AG04450 (cell line): ENCODE results near the gene KLK12. TPM values are rescaled to one million over a fixed set of nuclear protein-coding genes. Genes with fewer than 3 reads are reported as not detected.

ENCODE experiments used
- CTCF ChIA-PET: fragments of 300-600, 350-600 bp; formaldehyde crosslinking; extraction: SDS; loops from one replicate; lab custom pipeline; 2022; ENCODE audit warnings: antibody characterized with exemption, inconsistent platforms; lab: Charles Lee
- POLR2A ChIA-PET: fragments of 350-600 bp; formaldehyde crosslinking; extraction: SDS; loops from one replicate; lab custom pipeline; 2021; ENCODE audit warnings: antibody characterized with exemption, inconsistent platforms; lab: Yijun Ruan, JAX
- DNase-seq: peaks from one replicate; pipeline ENCODE4 v3.0.0-alpha.2; 2011; ENCODE audit warnings: low read depth, low spot score
- H3K27ac ChIP-seq: one replicate; pipeline ENCODE4 v1.5.1; 2012; ENCODE audit warnings: low read depth, low read length, control low read depth
- H3K27me3 ChIP-seq: one replicate; pipeline ENCODE4 v1.6.0; 2012; ENCODE audit warnings: low read length; ENCODE audit not compliant: control insufficient read depth, insufficient read depth
- H3K4me3 ChIP-seq: 2 replicates; pipeline ENCODE4 v1.5.1; 2011; ENCODE audit warnings: mild to moderate bottlenecking, low read depth, low read length, control low read depth
- H3K9me3 ChIP-seq: 2 replicates; pipeline ENCODE4 v1.5.1; 2012; ENCODE audit warnings: low read length; ENCODE audit not compliant: control insufficient read depth, insufficient read depth
- polyA plus RNA-seq: library from polyadenylated mRNA; depleted of rRNA; stranded (reverse); fragments of >200 nt; gene quantifications from 2 replicates; pipeline ENCODE4 v1.2.3, GENCODE V29; 2011
- TF ChIP-seq, protein P1 (sequence below): IDR thresholded peaks from 2 replicates; pipeline ENCODE4 v1.5.1; 2011; ENCODE audit warnings: low read depth, low read length, control low read depth, inconsistent platforms

The KLK12 gene
- polyA plus RNA-seq, 1 experiment, result not detected

DNA sequence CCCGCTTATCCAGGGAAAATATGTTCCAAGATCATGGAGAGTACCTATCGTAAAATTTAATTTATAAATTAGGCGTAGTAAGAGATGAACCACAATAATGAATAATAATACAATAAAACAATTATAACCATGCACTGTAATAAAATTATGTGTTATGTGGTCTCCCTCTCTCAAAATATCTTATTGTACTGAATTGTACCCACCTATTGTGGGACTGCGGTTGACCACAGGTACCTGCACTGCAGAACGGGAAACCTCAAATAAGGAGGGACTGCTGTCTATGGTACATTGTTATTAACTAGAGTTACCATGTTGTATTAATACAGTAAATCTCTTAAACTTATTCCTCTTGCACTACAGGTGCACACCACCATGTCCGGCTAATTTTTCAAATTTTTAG lies 5.3 kb upstream of the KLK12 start:
- POLR2A ChIA-PET, result no interaction called here
- H3K4me3 ChIP-seq, result no peak overlapping the region
- CTCF ChIA-PET, result interaction anchor here (1.6 kb wide), 1 partner anchor 19 kb away, joined by 5 read pairs; no protein-coding TSS in a partner anchor
- no peak overlapping the region for H3K27ac ChIP-seq
- no peaks in the 10 kb centered on the region for H3K27me3 ChIP-seq
- no peak for DNase-seq
- TF ChIP-seq, protein P1, sequence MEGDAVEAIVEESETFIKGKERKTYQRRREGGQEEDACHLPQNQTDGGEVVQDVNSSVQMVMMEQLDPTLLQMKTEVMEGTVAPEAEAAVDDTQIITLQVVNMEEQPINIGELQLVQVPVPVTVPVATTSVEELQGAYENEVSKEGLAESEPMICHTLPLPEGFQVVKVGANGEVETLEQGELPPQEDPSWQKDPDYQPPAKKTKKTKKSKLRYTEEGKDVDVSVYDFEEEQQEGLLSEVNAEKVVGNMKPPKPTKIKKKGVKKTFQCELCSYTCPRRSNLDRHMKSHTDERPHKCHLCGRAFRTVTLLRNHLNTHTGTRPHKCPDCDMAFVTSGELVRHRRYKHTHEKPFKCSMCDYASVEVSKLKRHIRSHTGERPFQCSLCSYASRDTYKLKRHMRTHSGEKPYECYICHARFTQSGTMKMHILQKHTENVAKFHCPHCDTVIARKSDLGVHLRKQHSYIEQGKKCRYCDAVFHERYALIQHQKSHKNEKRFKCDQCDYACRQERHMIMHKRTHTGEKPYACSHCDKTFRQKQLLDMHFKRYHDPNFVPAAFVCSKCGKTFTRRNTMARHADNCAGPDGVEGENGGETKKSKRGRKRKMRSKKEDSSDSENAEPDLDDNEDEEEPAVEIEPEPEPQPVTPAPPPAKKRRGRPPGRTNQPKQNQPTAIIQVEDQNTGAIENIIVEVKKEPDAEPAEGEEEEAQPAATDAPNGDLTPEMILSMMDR, result no peak
- H3K9me3 ChIP-seq, result no peaks in the 10 kb centered on the region

DNA sequence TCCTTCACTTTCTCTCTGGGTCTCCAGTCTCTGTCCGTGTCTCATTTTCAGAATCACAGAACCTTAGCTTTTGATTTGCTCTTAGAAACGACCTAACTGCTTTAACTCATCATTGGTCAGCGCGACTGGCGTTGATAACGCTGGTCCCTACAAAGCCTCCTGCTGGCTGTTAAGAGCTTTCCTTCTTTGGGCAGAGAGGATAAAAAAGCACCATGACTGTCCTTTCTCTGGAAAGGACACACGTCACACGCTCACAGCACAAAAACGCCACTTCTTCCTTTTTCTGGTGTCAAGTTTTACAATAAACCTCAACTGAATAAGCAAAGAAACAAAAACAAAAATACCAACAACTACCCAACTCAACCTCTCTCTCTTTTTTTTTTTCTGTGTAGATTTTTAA lies 1.7 kb upstream of the KLK12 start:
- POLR2A ChIA-PET, result no interaction called here
- Histone ChIP-seq H3K27ac (no peak overlapping the region), H3K9me3 (peaks cover 12% of the 10 kb centered on the region), H3K27me3 (no peaks in the 10 kb centered on the region), H3K4me3 (no peak overlapping the region)
- CTCF ChIA-PET, result no interaction called here
- TF ChIP-seq, protein P1, result no peak
- DNase-seq, result no peak

DNA sequence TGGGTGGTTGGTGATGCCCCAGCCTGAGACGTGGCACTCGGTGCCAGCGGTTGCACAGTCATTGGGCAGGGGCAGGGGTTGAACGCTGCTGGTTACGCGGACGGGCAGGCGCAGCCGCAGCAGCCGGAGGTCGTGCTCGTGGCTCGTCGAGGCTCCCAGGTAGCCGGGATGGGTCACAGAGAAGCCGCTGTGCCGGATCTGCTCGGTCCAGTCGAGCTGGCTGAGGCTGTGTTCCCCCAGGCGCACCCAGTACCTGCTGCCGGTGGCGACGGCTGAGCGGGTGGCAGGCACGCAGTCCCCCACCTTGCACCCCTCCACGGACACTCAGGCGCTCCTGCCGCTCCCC lies 2.9 kb downstream of the KLK12 start:
- Histone ChIP-seq H3K27me3 (no peaks in the 10 kb centered on the region), H3K27ac (no peak overlapping the region), H3K4me3 (no peak overlapping the region), H3K9me3 (peaks cover 16% of the 10 kb centered on the region)
- TF ChIP-seq, protein P1, result no peak
- POLR2A ChIA-PET, result no interaction called here
- CTCF ChIA-PET, result interaction anchor here (1.1 kb wide), 1 partner anchor 11 kb away, joined by 4 read pairs; no protein-coding TSS in a partner anchor
- DNase-seq, result no peak

DNA sequence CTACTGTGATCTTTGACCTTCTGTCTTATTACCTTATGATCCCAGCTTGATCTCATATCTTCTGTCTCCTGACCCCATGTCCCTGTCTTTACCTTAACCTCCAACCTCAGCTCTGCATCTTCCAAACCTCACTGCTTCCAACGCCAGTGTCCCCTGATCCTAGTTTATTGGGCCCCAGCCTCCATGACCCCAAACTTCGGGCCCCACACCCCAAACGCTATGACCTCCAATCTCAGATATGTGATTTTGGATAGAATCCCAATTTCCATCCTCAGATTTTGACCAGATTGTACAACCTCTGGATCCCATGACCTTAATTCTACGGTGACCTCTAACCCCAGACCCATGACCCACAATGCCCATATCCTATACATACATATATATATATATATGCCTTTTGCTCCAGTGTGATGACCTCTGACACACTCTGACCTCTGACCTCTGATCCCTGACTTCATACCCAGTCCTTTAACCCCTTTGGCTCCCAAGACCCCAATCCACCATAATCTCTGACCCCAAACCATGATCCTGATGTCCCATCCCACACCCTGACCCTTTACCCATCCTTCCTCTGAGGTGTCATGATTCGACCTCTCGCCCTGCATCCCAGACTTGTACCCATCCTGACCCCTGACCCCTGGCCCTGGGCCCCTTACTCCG lies 3.5 kb downstream of the KLK12 start:
- H3K9me3 ChIP-seq, result peaks cover 16% of the 10 kb centered on the region
- ChIA-PET POLR2A (no interaction called here), CTCF (no interaction called here)
- H3K27ac ChIP-seq, result no peak overlapping the region
- no peaks in the 10 kb centered on the region for H3K27me3 ChIP-seq
- DNase-seq, result no peak
- H3K4me3 ChIP-seq, result no peak overlapping the region
- TF ChIP-seq, protein P1, result no peak

DNA sequence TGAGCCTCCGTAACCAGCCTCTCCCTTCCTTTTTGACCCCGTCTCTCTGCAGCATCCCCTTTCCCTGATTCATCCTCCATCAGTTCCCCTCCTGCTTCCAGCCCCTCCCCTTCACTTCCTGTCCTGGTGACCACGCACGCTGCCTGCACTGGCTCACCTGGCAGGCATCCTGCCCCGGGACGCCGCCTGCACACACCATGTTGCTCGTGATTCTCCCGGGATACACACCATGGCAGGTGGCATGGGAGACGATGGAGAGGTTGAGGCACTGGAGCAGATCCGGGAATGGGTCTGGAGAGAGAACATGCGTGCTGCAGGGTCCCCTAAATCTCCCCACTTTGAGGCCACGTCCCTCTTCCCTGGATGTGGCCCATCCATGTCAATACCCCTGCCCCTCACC lies 4.2 kb downstream of the KLK12 start:
- Histone ChIP-seq H3K27ac (no peak overlapping the region), H3K9me3 (peaks cover 16% of the 10 kb centered on the region), H3K4me3 (no peak overlapping the region), H3K27me3 (no peaks in the 10 kb centered on the region)
- POLR2A ChIA-PET, result no interaction called here
- CTCF ChIA-PET, result no interaction called here
- TF ChIP-seq, protein P1, result no peak
- no peak for DNase-seq
